K562 (cell line): Measurements from ENCODE around the gene NAA11.

Experiments
- SRSF1 ChIP-seq: fragments of 200-400 bp; formaldehyde crosslinking; IDR thresholded peaks from 2 replicates; pipeline ENCODE4 v1.6.1; 2017; ENCODE audit warnings: mild to moderate bottlenecking, low read depth, low read length, moderate library complexity
- TCF7 ChIP-seq: sonication (generic); IDR thresholded peaks from 2 replicates; pipeline ENCODE4 v1.6.1; 2016; ENCODE audit warnings: antibody characterized with exemption, borderline replicate concordance
- TEAD4 ChIP-seq, 2 experiments: sonication (generic) in 1 of 2; formaldehyde crosslinking in 1 of 2; IDR thresholded peaks; 2 replicates each; pipeline versions ENCODE4 v1.6.1 to v1.8.0; 2012 to 2022; ENCODE audit warnings: borderline replicate concordance in 1 of 2, inconsistent platforms in 1 of 2, low read length in 1 of 2, mild to moderate bottlenecking in 1 of 2, missing genetic modification reagents in 1 of 2
- TF ChIP-seq, protein P1 (sequence below): fragments of 450-650 bp; formaldehyde crosslinking; IDR thresholded peaks from 2 replicates; pipeline ENCODE4 v1.4.0; 2022; ENCODE audit warnings: mild to moderate bottlenecking, moderate library complexity

DNA sequence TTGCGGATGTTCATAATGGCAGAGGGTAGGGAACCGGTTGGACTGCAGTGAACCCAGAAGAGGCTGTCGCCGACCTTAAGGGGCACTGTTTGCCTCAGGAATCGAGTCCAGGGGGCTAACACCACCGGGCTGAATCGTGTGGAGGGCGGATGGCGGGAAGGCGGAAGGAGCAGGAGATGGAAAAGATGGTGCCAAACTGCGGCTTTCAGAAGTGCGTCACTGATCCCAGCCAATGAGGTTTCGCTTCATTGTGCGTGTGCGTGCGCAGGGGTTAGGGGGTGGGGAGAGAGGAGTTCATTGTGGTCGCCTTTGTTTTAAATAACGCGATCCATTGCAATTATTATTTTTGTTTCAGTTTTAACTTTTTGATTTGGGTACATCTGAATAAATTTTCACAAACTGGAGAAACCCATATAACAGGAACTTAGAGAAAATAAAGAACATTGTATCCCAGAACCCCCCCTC lies at the start of gene NAA11:
- no peak for TF ChIP-seq TEAD4 (IDR thresholded peaks at IDR 0.05; ENCODE audit: low read length)
- TF ChIP-seq TEAD4 (CRISPR knock-in tag; IDR thresholded peaks at IDR 0.05; ENCODE audit: borderline replicate concordance), result no peak
- TF ChIP-seq SRSF1, result no peak
- no peak for TF ChIP-seq TCF7
- TF ChIP-seq, protein P1, sequence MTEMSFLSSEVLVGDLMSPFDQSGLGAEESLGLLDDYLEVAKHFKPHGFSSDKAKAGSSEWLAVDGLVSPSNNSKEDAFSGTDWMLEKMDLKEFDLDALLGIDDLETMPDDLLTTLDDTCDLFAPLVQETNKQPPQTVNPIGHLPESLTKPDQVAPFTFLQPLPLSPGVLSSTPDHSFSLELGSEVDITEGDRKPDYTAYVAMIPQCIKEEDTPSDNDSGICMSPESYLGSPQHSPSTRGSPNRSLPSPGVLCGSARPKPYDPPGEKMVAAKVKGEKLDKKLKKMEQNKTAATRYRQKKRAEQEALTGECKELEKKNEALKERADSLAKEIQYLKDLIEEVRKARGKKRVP (CRISPR knock-in tag), result no peak
